SKM-1 (cell line): ENCODE data around the gene FAF1.
"Not testable (repeated sequence)": the region's sequence is repeated elsewhere in the genome, so short reads cannot be mapped to it uniquely, and the experiment has no call there.

Source experiments
- DNase-seq: peaks from one replicate; lab custom pipeline; 2025; ENCODE audit not compliant: unreplicated experiment; lab: John Stamatoyannopoulos, UW

The FAF1 gene

GRCh38 chr1:50913954-50914353, 46.1 kb downstream of the FAF1 start:
- DNase-seq, result no peak

GRCh38 chr1:50910356-50910755, 49.7 kb downstream of the FAF1 start:
- DNase-seq, result not testable (repeated sequence)

- not testable (repeated sequence) for DNase-seq
These were observed 52.5 kb downstream of the FAF1 start for GRCh38 chr1:50907610-50908009.

- DNase-seq, result not testable (repeated sequence)
These were observed 54.0 kb downstream of the FAF1 start for GRCh38 chr1:50906050-50906449.

GRCh38 chr1:50902419-50902818, 57.6 kb downstream of the FAF1 start:
- no peak for DNase-seq

- DNase-seq, result no peak
These were observed 58.2 kb downstream of the FAF1 start for GRCh38 chr1:50901872-50902271.

- DNase-seq, result no peak
These were observed 61.3 kb downstream of the FAF1 start for GRCh38 chr1:50898773-50899172.

GRCh38 chr1:50894340-50894739, 65.7 kb downstream of the FAF1 start:
- DNase-seq, result no peak

- DNase-seq, result no peak
These were observed 66.6 kb downstream of the FAF1 start for GRCh38 chr1:50893466-50893865.

- not testable (repeated sequence) for DNase-seq
These were observed 72.5 kb downstream of the FAF1 start for GRCh38 chr1:50887555-50887954.

- no peak for DNase-seq
These were observed 79.7 kb downstream of the FAF1 start for GRCh38 chr1:50880373-50880772.

- DNase-seq, result no peak
These were observed 80.9 kb downstream of the FAF1 start for GRCh38 chr1:50879137-50879536.

- no peak for DNase-seq
These were observed 81.6 kb downstream of the FAF1 start for GRCh38 chr1:50878434-50878833.

GRCh38 chr1:50877641-50878040, 82.4 kb downstream of the FAF1 start:
- DNase-seq, result no peak

GRCh38 chr1:50873458-50874187, 86.4 kb downstream of the FAF1 start:
- DNase-seq, result peak; percentile 65

GRCh38 chr1:50864845-50865244, 95.2 kb downstream of the FAF1 start:
- DNase-seq, result not testable (repeated sequence)

- DNase-seq, result no peak
These were observed 98.3 kb downstream of the FAF1 start for GRCh38 chr1:50861772-50862171.

- no peak for DNase-seq
These were observed 99.4 kb downstream of the FAF1 start for GRCh38 chr1:50860702-50861101.

GRCh38 chr1:50860256-50860655, 99.8 kb downstream of the FAF1 start:
- DNase-seq, result no peak

- no peak for DNase-seq
These were observed 100.4 kb downstream of the FAF1 start for GRCh38 chr1:50859657-50860056.

- DNase-seq, result no peak
These were observed 101.3 kb downstream of the FAF1 start for GRCh38 chr1:50858761-50859160.

GRCh38 chr1:50857702-50858101, 102.4 kb downstream of the FAF1 start:
- DNase-seq, result no peak

- no peak for DNase-seq
These were observed 106.7 kb downstream of the FAF1 start for GRCh38 chr1:50853325-50853724.
